Measurements from ENCODE around the gene GSX2. TPM values are rescaled to one million over a fixed set of nuclear protein-coding genes. Genes with fewer than 3 reads are reported as not detected.

GSX2 gene
- total RNA-seq, result not detected in 2 replicates

GRCh38 chr4:54099748-54100574, at the start of gene GSX2:
GSX2 (plus strand) TSS chr4:54100163; CDS start chr4:54100345, 182 bp downstream.

DNA sequence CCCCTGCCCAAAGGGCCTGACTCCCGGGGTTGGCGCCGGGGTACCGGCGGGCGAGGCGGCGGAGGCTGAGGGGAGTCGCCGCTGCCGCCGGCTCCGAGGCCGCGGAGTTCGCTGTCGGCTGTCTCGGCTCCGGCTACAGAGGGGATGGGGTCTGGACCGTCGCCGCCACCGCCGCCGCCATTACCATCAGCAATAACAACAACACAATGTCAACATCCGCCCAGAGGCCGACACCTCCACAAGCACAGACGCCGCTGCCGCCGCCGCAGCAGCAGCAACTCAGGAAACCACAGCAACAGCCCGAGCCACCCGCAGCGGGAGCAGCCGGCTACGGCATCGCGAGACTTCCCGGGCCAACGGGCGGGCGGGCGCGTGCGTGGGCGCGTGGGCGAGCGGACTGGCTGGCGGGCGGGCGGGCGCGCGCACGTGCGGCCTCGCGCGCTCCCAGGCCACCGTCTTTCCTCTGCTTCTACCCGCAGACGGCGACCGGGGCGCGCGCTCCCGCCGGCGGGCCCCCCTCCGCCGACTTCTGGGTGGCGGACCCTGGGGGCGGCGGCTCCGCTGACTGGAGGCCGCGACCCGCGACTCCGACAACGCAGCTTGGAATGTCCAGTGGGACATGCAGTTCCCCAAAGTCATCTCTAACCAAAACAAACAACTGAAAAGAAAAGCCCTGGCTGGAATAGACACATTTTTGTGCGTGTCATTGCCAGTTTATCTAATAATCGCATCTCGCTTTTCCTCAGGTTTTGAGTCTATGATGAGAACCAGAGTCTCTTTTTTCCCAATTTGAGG, 35.4 kb upstream of the GSX2 start, which contains the start of gene CHIC2:
TSS of gene CHIC2 (minus strand) at position 289 of the 795 bp plus-strand sequence. CDS start 305 bp downstream, outside the sequence.

Other genes with a start within 250 kb of the GSX2 start
- 26.3 and 34.1 TPM in 2 replicates for gene CHIC2, start 35.6 kb upstream of the GSX2 start, total RNA-seq
- 61.5 and 69.4 TPM in 2 replicates for gene PDGFRA, start 129.1 kb downstream of the GSX2 start, total RNA-seq

Data from bronchus fibroblast of lung (primary cell).